GM12801 (cell line): ENCODE measurements around the gene CACNA2D3.

ENCODE experiments used
- TF ChIP-seq, protein P1 (sequence below): IDR thresholded peaks from one replicate; pipeline ENCODE4 v1.5.1; 2011; ENCODE audit warnings: control low read depth; ENCODE audit not compliant: insufficient read length; ENCODE audit errors: extremely low read depth

The CACNA2D3 gene

DNA sequence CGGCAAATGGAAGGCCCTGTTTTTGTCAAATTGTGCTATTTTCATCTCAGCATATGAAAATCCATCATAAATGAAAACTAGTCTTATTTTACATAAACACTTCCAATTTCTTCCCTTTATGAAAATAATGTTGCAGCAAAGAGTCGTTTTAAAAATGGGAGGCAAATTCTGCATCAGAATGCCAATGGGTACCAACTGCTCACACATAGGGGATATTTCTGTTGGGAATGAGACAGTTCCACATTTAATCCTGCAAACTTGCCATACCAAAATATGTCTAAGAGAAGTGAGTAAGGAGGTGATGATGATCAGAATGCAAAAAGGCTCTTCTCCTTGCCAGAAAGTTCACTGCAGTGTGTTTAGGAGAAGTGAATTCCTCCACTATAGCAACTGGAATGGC, 391.7 kb downstream of the CACNA2D3 start:
- TF ChIP-seq, protein P1, sequence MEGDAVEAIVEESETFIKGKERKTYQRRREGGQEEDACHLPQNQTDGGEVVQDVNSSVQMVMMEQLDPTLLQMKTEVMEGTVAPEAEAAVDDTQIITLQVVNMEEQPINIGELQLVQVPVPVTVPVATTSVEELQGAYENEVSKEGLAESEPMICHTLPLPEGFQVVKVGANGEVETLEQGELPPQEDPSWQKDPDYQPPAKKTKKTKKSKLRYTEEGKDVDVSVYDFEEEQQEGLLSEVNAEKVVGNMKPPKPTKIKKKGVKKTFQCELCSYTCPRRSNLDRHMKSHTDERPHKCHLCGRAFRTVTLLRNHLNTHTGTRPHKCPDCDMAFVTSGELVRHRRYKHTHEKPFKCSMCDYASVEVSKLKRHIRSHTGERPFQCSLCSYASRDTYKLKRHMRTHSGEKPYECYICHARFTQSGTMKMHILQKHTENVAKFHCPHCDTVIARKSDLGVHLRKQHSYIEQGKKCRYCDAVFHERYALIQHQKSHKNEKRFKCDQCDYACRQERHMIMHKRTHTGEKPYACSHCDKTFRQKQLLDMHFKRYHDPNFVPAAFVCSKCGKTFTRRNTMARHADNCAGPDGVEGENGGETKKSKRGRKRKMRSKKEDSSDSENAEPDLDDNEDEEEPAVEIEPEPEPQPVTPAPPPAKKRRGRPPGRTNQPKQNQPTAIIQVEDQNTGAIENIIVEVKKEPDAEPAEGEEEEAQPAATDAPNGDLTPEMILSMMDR: no peak

DNA sequence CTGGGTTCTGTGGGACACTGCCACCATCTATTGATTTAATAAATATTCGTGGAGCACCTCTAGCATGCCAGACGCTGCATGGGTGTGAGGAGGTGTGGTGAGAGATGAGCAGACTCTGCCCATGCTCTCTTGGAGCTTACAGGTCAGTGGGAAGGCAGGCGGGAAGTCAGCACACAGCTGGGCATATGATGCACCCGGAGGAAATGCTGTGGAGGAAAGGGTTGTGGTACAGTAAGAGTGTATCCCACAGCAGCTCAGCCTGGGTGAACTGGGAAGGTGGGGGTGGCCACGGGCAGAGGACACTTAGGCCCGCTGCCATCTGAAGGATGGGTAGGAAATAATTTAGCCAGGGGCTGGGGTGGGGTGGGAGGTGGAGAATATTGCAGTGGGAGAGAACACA, 392.1 kb downstream of the CACNA2D3 start:
- TF ChIP-seq, protein P1: no peak

DNA sequence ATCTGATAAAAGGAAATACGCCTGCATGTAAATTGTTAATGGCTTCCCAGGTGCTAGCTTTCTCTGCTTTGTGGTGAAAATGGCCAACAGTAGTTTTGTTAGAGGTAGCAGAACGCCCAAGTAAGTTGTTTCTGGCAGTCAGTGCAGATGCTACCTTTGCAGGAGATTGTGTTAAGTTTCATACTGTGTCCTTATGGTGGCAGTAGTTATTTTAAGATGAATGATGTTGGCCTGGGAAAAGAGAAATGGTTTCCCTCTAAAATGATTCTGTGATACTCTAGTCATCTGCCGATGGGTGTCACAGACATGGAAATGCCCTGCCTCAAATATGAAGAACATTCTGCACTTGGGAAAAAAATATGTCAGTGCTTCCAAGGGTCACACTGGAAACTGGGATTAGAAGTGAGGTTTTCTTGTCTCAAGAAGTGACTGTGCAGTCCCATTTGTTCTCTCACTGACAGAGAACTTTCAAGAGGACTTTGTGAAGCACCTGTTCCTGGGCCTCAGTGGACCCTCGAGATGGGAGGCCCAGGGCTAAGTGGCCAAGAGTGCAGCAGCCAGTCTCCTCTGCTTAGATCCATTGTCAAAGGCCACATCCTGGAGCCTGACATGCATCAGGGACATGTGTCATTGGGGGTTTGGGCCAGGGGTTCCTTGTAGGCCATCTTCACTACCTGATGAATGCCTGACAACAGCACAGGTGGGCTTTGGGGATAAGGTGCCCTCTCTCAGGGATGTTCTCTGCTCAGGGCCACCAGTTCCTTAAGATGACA, 393.3 kb downstream of the CACNA2D3 start:
- TF ChIP-seq, protein P1: no peak

DNA sequence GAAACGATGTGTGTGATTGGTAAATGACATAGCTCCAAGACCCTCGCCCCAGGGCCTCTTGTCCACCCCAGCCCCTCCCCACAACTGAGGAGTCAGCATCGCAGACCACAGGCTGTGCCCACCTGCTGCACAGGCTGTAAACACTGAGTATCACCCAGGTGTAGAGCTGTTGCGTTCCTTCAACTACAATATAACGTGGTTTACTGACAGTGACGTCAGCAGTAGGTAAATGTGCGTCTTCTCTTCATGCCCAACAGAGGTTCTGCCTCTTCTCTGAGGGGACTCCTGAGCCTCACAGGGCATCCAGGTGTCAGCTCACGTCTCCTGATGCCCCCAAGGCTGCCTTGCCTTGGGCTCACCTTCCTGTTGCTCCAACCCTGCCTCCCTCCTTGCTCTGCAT, 395.1 kb downstream of the CACNA2D3 start:
- TF ChIP-seq, protein P1: no peak

DNA sequence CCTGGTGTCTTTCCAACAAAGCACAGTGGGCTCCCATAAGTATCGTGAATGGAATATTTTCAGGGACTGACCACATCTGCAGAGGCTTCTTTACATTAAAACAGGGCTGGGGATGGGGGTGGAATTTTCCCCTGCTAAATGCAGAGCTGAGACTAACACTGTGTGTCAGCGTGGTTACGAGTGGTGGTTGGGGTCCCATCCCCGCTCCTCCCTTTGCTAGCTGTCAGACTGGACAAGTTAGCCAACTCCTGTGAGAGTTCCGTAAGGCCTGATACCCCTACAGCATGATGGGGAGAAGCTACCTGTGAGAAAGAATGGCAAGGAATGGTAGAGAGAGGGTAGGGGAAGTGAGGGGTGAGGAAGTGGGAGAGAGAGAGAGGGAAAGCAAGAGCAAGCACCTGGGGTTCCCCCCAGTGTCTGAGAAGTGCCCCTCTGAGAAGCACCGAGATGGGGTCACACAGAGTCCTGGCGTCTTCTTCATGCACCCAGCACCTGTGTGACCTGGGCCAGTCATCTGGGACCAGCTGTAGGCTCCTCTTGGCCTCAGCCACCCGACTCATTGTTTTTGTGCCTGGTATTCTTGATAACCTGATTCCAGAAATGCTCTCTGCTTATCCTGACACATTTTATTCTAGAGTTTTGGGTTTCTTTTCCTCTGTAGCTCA, 395.8 kb downstream of the CACNA2D3 start:
- TF ChIP-seq, protein P1: no peak

DNA sequence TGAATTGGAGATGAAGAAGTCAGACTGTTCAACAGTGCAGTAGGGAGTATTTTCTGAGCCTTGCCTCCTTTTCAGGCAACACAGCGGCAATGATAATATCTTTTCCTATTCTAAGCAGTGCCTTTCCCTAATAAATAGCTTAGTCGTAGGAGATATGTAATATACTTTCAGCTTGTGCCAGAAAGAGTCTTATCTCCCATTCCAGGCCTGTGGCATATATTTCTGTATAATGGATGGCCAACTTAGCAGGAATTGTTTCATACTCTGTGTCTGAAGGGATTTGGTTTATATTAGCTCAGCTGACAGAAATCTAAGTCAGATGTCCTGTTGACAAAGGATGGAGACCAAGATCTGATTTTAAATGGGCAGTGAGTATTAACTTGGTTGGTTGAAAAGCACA, 397.1 kb downstream of the CACNA2D3 start:
- TF ChIP-seq, protein P1: no peak

DNA sequence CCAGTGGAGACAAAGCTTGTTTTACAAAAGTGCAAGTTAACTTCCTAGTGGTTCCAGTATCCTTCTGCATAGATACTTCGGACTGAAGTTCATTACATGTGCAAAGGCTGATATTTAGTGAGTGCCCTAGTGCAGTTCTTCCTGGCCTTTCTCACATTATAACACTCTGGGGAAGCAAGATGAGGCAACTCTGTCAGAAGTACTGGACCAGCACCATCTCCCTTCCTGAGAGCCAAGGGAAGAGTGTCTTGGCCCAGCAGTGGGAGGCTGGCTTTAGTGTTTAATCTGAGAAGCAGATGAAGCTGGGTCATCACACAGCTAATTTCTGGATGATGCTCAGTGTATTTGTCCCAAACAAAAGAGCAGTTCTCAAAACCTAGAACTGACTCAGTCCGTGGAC, 397.7 kb downstream of the CACNA2D3 start:
- TF ChIP-seq, protein P1: no peak
